GM19395 (cell line): Measurements from ENCODE around the gene KIAA1671.
"Not testable (repeated sequence)": the region's sequence is repeated elsewhere in the genome, so short reads cannot be mapped to it uniquely, and the experiment has no call there.

Experiments used
- ATAC-seq: cut with Tn5 transposase; IDR thresholded peaks from one replicate; pipeline ENCODE4 v1.9.1; 2021; ENCODE audit warnings: mild to moderate bottlenecking, moderate library complexity; ENCODE audit not compliant: unreplicated experiment

KIAA1671 gene

GRCh38 chr22:25212337-25212736 is 259.8 kb downstream of the KIAA1671 start:
- ATAC-seq, result no peak

DNA sequence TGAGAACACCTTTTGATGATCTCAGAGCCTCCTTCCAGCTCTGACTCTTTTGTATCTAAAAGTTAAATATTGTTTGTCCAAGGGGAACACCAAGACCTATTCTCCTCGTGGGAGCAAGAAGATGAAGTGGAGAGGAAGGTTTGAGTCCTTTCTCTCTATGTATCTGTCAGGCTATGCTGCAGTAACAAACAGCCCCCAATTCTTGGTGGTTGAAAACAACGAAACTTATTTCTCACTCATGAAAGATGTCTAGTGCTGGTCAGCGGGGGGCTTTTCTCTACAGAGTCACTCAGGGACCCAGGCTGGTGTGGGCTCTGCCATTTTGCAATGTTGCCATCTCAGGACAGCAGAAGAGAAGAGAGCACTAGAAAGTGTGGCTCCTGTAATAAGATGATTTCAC is 260.7 kb downstream of the KIAA1671 start:
- no peak for ATAC-seq

- ATAC-seq, result no peak
These were observed 263.7 kb downstream of the KIAA1671 start for GRCh38 chr22:25216230-25216629.

DNA sequence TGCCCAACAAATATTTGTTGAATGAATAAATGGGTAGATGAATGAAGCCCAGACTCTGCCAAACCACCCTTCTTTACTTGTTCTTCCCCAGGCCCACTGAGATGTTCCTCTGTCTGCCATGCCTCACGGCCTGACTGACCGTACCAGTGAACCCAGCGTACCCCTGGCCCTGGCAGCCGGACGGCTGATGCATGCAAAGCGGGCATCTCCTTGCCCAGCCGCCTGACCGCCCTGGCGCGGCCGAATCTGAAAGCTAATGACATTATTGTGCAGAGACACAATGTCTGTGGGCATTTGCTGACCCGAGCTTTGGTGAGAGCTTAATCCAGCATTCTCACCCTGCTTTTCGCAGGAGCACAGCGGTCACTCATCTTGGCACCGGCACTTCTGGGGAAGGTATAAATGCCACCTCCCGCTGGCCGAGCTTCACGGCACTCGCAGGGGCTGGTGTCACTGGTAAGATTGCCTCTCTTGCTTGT is 266.7 kb downstream of the KIAA1671 start, which contains the start of gene CRYBB2:
TSS of gene CRYBB2 (plus strand) at position 429 of the 479 bp plus-strand sequence. CDS start 1,791 bp downstream, outside the sequence.
- no peak for ATAC-seq

- ATAC-seq, result no peak
These were observed 267.5 kb downstream of the KIAA1671 start for GRCh38 chr22:25219948-25220442.

- no peak for ATAC-seq
These were observed 269.3 kb downstream of the KIAA1671 start for GRCh38 chr22:25221790-25222189.

- ATAC-seq, result no peak
These were observed 270.8 kb downstream of the KIAA1671 start for GRCh38 chr22:25223269-25223850.

- no peak for ATAC-seq
These were observed 276.3 kb downstream of the KIAA1671 start for GRCh38 chr22:25228822-25229221.

GRCh38 chr22:25230760-25231159 is 278.2 kb downstream of the KIAA1671 start:
- ATAC-seq, result not testable (repeated sequence)

DNA sequence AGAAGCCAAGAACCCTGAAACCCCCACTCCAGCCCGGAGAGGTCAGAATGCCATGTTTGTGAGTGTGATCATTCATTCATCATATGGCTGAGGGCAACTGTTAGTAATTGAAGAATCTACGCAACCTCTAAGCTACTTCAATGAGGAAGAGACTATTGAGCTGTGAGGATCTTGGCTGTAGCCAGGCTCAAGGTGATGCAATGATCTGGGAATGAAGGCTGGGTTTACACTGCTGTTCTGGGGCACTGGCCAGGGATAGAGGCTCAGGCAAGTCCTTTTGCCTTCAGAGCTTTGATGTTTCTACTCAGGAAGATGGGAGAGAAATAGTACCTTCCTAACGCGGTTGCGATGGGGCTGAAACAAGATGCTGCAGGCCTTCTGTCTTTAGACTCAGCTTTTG is 279.8 kb downstream of the KIAA1671 start:
- ATAC-seq, result no peak

GRCh38 chr22:25233706-25234105 is 281.2 kb downstream of the KIAA1671 start:
- ATAC-seq, result not testable (repeated sequence)

GRCh38 chr22:25235547-25236290 is 283.2 kb downstream of the KIAA1671 start:
- no peak for ATAC-seq

GRCh38 chr22:25236417-25236816 is 283.9 kb downstream of the KIAA1671 start:
- ATAC-seq, result no peak

DNA sequence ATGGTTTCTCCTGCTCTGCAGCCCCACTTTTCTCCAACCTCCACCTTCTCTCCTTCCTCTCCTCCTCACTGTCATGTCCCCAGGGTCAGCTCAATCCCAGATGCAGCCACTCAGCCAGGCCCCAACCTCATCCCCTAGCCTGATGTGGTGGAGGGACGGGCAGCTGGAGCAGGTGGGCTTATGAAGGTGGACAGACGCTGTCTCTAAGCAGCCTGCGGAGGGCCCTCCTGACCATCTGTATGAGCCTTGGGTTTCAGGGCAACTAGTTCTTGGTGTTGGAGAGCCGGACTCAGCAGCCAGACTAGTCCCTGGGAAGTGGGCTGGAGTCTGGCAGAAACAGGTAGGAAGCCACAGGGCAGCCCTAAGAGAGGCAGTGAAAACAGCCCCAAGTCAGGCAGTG is 285.0 kb downstream of the KIAA1671 start:
- no peak for ATAC-seq

DNA sequence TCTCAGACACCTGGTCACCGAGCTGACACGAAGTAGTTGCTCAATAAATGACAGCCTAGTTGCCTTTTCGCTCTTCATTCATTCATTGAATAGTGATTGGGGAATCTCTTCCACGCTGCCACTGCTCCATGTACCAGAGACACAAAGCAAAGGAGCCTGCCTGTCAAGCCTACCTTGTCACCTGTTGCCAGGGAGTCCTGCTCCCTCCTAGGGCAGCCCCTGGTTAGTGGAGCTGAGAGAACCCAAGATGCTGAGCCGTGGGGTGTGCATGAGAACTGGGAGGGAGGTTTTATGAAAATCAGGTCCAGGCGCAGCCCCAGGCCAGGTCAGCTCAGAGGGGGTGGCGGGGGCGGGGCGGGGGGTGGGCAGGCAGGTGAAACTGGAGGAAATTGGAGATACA is 285.5 kb downstream of the KIAA1671 start:
- ATAC-seq, result not testable (repeated sequence)
